Neural cell (in vitro differentiated cells): ENCODE results near the gene ITGB3BP. TPM values are rescaled to one million over a fixed set of nuclear protein-coding genes. Genes with fewer than 3 reads are reported as not detected.
"Not testable (repeated sequence)": the region's sequence is repeated elsewhere in the genome, so short reads cannot be mapped to it uniquely, and the experiment has no call there.

Experiments used
- H2AFZ ChIP-seq: fragments of 200-600, 300-800 bp; sonication (generic), shearing (Covaris generic); 2 replicates; pipeline ENCODE4 v1.6.0; 2014; ENCODE audit warnings: low read depth, mild to moderate bottlenecking, antibody characterized with exemption, low read length, moderate library complexity
- H3F3A ChIP-seq: fragments of 200-600 bp; shearing (Covaris generic); 2 replicates; pipeline ENCODE4 v1.6.1; 2016; ENCODE audit warnings: mild to moderate bottlenecking, moderate library complexity, mixed read lengths, antibody characterized with exemption, low read length; ENCODE audit not compliant: insufficient read depth, poor library complexity, severe bottlenecking
- H3K27ac ChIP-seq: fragments of 200-600, 300-800 bp; sonication (generic), shearing (Covaris generic); 2 replicates; pipeline ENCODE4 v1.5.1; 2014; ENCODE audit warnings: mild to moderate bottlenecking, low read length, moderate library complexity
- H3K27me3 ChIP-seq: fragments of 300-800, 200-600 bp; sonication (generic), shearing (Covaris generic); 2 replicates; pipeline ENCODE4 v1.6.0; 2014; ENCODE audit warnings: mild to moderate bottlenecking, low read depth, low read length, moderate library complexity; ENCODE audit not compliant: insufficient read depth
- H3K36me3 ChIP-seq: fragments of 300-800, 200-600 bp; sonication (generic), shearing (Covaris generic); 2 replicates; pipeline ENCODE4 v1.5.1; 2014; ENCODE audit warnings: mild to moderate bottlenecking, antibody characterized with exemption, low read length, moderate library complexity; ENCODE audit not compliant: insufficient read depth
- H3K4me2 ChIP-seq: fragments of 300-800, 200-600 bp; sonication (generic), shearing (Covaris generic); 2 replicates; pipeline ENCODE4 v1.6.0; 2014; ENCODE audit warnings: mild to moderate bottlenecking, low read length
- H3K4me3 ChIP-seq: fragments of 300-800, 200-600 bp; sonication (generic), shearing (Covaris generic); 2 replicates; pipeline ENCODE4 v1.5.1; 2014; ENCODE audit warnings: mild to moderate bottlenecking, low read length, moderate library complexity
- H3K79me2 ChIP-seq: fragments of 200-600 bp; shearing (Covaris generic); replicated peaks from 2 replicates; pipeline ENCODE4 v1.6.0; 2014; ENCODE audit warnings: mild to moderate bottlenecking, low read length, moderate library complexity; ENCODE audit not compliant: insufficient read depth
- H3K9ac ChIP-seq: fragments of 300-800, 200-600 bp; sonication (generic), shearing (Covaris generic); 2 replicates; pipeline ENCODE4 v1.6.1; 2016; ENCODE audit warnings: mild to moderate bottlenecking, low read length, mixed read lengths
- H3K9me2 ChIP-seq: fragments of 200-600 bp; shearing (Covaris generic); 2 replicates; pipeline ENCODE4 v1.6.1; 2016; ENCODE audit warnings: mild to moderate bottlenecking, low read length, mixed read lengths; ENCODE audit not compliant: insufficient read depth
- H3K9me3 ChIP-seq: fragments of 200-600, 300-800 bp; sonication (generic), shearing (Covaris generic); 2 replicates; pipeline ENCODE4 v1.6.1; 2016; ENCODE audit warnings: mild to moderate bottlenecking, mixed run types, low read length, moderate library complexity, mixed read lengths
- H4K20me1 ChIP-seq: fragments of 200-600 bp; shearing (Covaris generic); 2 replicates; pipeline ENCODE4 v1.6.1; 2016; ENCODE audit warnings: mild to moderate bottlenecking, mixed run types; ENCODE audit not compliant: insufficient read depth
- EP300 ChIP-seq: fragments of 450-650 bp; conservative IDR thresholded peaks from 2 replicates; pipeline ENCODE4 v1.6.1; 2014; ENCODE audit warnings: antibody characterized with exemption, mild to moderate bottlenecking, moderate library complexity; ENCODE audit not compliant: poor library complexity, severe bottlenecking
- EZH2 ChIP-seq: fragments of 200-600, 300-800 bp; shearing (Covaris generic), sonication (generic); IDR thresholded peaks from 2 replicates; pipeline ENCODE4 v1.6.1; 2014; ENCODE audit warnings: antibody characterized with exemption, low read length, borderline replicate concordance, mild to moderate bottlenecking; ENCODE audit not compliant: insufficient read depth, poor library complexity, severe bottlenecking
- MXI1 ChIP-seq: fragments of 450-650 bp; conservative IDR thresholded peaks from 2 replicates; pipeline ENCODE4 v1.6.1; 2014; ENCODE audit warnings: antibody characterized with exemption, mild to moderate bottlenecking; ENCODE audit not compliant: poor library complexity, severe bottlenecking
- POLR2AphosphoS5 ChIP-seq: IDR thresholded peaks from 2 replicates; pipeline ENCODE4 v1.6.1; 2012
- RAD21 ChIP-seq: fragments of 450-650 bp; conservative IDR thresholded peaks from 2 replicates; pipeline ENCODE4 v1.6.1; 2014; ENCODE audit warnings: antibody characterized with exemption, mild to moderate bottlenecking, moderate library complexity
- SMC3 ChIP-seq: fragments of 450-650 bp; conservative IDR thresholded peaks from 2 replicates; pipeline ENCODE4 v1.6.1; 2014; ENCODE audit warnings: antibody characterized with exemption, mild to moderate bottlenecking, moderate library complexity; ENCODE audit not compliant: poor library complexity
- TAF1 ChIP-seq: IDR thresholded peaks from 2 replicates; pipeline ENCODE4 v1.6.1; 2012; ENCODE audit warnings: low read depth
- polyA plus RNA-seq: library from polyadenylated mRNA; depleted of rRNA; stranded (reverse); fragments of >200 nt; gene quantifications from 2 replicates; pipeline ENCODE4 v1.2.3, GENCODE V29; 2014
- TF ChIP-seq, protein P1 (sequence below): IDR thresholded peaks from 2 replicates; pipeline ENCODE4 v1.6.1; 2012; ENCODE audit warnings: borderline replicate concordance
- TF ChIP-seq, protein P2 (sequence below): fragments of 450-650 bp; IDR thresholded peaks from 2 replicates; pipeline ENCODE4 v1.5.1; 2014; ENCODE audit warnings: antibody characterized with exemption, mild to moderate bottlenecking, moderate library complexity; ENCODE audit not compliant: poor library complexity, severe bottlenecking

ITGB3BP gene
- polyA plus RNA-seq, 1 donor from 2014 or later = 29.0 TPM

DNA sequence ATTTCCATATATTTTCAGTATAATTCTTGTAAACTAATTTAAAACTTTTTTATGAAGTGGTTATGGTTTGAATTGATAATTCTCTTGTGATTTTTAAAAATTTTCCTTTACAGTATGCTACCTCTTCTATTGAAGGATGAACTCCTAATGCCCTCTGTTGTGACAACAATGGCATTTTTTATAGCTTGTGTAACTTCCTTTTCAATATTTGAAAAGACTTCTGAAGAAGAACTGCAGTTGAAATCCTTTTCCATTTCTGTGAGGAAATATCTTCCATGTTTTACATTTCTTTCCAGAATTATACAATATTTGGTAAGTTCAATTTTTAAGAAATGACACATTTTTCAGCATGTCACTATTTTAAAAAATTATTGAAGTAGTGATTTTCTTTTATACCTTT is 94.2 kb downstream of the ITGB3BP start:
- no peaks in the 10 kb centered on the region for H3K27me3 ChIP-seq
- H3K27ac ChIP-seq = no peak overlapping the region
- peaks cover 4% of the 10 kb centered on the region for H3K36me3 ChIP-seq
- H3K9me2 ChIP-seq = no peaks in the 10 kb centered on the region
- TF ChIP-seq, protein P1, sequence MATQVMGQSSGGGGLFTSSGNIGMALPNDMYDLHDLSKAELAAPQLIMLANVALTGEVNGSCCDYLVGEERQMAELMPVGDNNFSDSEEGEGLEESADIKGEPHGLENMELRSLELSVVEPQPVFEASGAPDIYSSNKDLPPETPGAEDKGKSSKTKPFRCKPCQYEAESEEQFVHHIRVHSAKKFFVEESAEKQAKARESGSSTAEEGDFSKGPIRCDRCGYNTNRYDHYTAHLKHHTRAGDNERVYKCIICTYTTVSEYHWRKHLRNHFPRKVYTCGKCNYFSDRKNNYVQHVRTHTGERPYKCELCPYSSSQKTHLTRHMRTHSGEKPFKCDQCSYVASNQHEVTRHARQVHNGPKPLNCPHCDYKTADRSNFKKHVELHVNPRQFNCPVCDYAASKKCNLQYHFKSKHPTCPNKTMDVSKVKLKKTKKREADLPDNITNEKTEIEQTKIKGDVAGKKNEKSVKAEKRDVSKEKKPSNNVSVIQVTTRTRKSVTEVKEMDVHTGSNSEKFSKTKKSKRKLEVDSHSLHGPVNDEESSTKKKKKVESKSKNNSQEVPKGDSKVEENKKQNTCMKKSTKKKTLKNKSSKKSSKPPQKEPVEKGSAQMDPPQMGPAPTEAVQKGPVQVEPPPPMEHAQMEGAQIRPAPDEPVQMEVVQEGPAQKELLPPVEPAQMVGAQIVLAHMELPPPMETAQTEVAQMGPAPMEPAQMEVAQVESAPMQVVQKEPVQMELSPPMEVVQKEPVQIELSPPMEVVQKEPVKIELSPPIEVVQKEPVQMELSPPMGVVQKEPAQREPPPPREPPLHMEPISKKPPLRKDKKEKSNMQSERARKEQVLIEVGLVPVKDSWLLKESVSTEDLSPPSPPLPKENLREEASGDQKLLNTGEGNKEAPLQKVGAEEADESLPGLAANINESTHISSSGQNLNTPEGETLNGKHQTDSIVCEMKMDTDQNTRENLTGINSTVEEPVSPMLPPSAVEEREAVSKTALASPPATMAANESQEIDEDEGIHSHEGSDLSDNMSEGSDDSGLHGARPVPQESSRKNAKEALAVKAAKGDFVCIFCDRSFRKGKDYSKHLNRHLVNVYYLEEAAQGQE = no peak
- TF ChIP-seq TAF1 (no peak), EZH2 (no peak), EP300 (no peak), MXI1 (no peak), POLR2AphosphoS5 (no peak), RAD21 (no peak), SMC3 (no peak)
- TF ChIP-seq, protein P2, sequence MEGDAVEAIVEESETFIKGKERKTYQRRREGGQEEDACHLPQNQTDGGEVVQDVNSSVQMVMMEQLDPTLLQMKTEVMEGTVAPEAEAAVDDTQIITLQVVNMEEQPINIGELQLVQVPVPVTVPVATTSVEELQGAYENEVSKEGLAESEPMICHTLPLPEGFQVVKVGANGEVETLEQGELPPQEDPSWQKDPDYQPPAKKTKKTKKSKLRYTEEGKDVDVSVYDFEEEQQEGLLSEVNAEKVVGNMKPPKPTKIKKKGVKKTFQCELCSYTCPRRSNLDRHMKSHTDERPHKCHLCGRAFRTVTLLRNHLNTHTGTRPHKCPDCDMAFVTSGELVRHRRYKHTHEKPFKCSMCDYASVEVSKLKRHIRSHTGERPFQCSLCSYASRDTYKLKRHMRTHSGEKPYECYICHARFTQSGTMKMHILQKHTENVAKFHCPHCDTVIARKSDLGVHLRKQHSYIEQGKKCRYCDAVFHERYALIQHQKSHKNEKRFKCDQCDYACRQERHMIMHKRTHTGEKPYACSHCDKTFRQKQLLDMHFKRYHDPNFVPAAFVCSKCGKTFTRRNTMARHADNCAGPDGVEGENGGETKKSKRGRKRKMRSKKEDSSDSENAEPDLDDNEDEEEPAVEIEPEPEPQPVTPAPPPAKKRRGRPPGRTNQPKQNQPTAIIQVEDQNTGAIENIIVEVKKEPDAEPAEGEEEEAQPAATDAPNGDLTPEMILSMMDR = no peak
- H3K9ac ChIP-seq = no peak overlapping the region
- no peak overlapping the region for H2AFZ ChIP-seq
- no peaks in the 10 kb centered on the region for H3F3A ChIP-seq
- H3K4me2 ChIP-seq = no peak overlapping the region
- H3K4me3 ChIP-seq = no peak overlapping the region
- no peaks in the 10 kb centered on the region for H3K9me3 ChIP-seq
- H4K20me1 ChIP-seq = no peaks in the 10 kb centered on the region
- no peaks in the 10 kb centered on the region for H3K79me2 ChIP-seq

DNA sequence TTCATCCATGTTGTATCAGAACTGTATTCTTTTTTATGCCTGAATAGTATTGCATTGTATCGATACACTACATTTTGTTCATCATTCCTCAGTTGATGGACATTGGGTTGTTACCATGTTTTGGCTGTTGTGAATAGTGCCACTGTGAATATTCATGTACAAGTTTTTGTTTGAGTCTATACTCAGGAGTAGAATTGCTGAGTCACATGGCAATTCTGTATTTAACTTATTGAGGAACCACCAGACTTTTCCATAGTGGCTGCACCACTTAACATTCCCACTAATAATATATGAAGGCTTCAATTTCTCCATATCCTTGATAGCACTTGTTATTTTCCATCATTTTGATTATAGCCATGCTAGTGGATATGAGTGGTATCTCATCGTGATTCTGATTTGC is 99.4 kb downstream of the ITGB3BP start:
- no peak overlapping the region for H3K4me3 ChIP-seq
- no peaks in the 10 kb centered on the region for H3F3A ChIP-seq
- H3K27ac ChIP-seq = no peak overlapping the region
- no peak overlapping the region for H3K4me2 ChIP-seq
- no peaks in the 10 kb centered on the region for H3K9me3 ChIP-seq
- no peak for TF ChIP-seq RAD21
- no peak for TF ChIP-seq TAF1
- TF ChIP-seq, protein P2 = no peak
- TF ChIP-seq SMC3 = no peak
- no peak for TF ChIP-seq POLR2AphosphoS5
- TF ChIP-seq, protein P1 = no peak
- no peak for TF ChIP-seq EZH2
- no peak for TF ChIP-seq EP300
- TF ChIP-seq MXI1 = no peak
- no peak overlapping the region for H3K9ac ChIP-seq
- no peaks in the 10 kb centered on the region for H3K9me2 ChIP-seq
- no peaks in the 10 kb centered on the region for H3K27me3 ChIP-seq
- H4K20me1 ChIP-seq = no peaks in the 10 kb centered on the region
- H3K79me2 ChIP-seq = no peaks in the 10 kb centered on the region
- H2AFZ ChIP-seq = no peak overlapping the region
- no peaks in the 10 kb centered on the region for H3K36me3 ChIP-seq

DNA sequence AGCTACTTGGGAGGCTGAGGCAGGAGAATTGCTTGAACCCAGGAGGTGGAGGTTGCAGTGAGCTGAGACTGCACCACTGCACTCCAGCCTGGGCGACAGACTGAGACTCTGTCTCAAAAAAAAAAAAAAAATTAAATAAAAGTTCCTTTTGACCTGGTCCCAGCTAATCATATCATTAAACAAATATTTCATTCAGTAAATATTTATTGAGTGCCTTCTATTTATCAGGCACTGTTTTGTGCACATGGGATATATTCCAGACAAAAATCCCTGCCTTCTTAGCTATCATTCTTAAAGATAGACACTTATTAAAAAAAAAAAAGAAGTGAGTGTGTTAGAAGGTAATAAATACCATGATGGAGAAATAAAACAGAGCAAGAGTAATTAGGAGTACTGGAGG is 102.3 kb downstream of the ITGB3BP start:
- not testable (repeated sequence) for H3F3A ChIP-seq, H3K9ac ChIP-seq, H3K27me3 ChIP-seq, H3K9me2 ChIP-seq, H4K20me1 ChIP-seq, H3K27ac ChIP-seq, H3K4me2 ChIP-seq, H3K4me3 ChIP-seq, H3K36me3 ChIP-seq, H3K9me3 ChIP-seq, H3K79me2 ChIP-seq, H2AFZ ChIP-seq
